WTC11 (cell line): ENCODE measurements around the gene LCE2A. TPM values are rescaled to one million over a fixed set of nuclear protein-coding genes. Genes with fewer than 3 reads are reported as not detected.
"Not testable (repeated sequence)": the region's sequence is repeated elsewhere in the genome, so short reads cannot be mapped to it uniquely, and the experiment has no call there.

Source experiments
- ATAC-seq: fragments of 200-7000 bp; cut with Tn5 transposase; 2 replicates; pipeline ENCODE4 v1.10.0; 2021; ENCODE audit warnings: mild to moderate bottlenecking, moderate library complexity
- CTCF ChIA-PET: fragments of 300-600 bp; sonication (Branson Sonifier 250); formaldehyde crosslinking; loops from one replicate; lab custom pipeline; 2021; ENCODE audit warnings: antibody characterized with exemption; lab: Charles Lee
- POLR2A ChIA-PET: fragments of 350-600 bp; sonication (Branson Sonifier 250); formaldehyde crosslinking; loops from one replicate; lab custom pipeline; 2021; ENCODE audit warnings: antibody characterized with exemption; lab: Charles Lee
- DNase-seq: peaks from one replicate; pipeline ENCODE4 v3.0.0; 2021; ENCODE audit warnings: low spot score
- H3K27ac Mint-ChIP-seq: 2 replicates; pipeline ENCODE4 v1.8.0; 2021; ENCODE audit warnings: mixed read lengths
- H3K27me3 Mint-ChIP-seq: 2 replicates; pipeline ENCODE4 v1.8.0; 2021; ENCODE audit warnings: low read depth, mild to moderate bottlenecking, moderate library complexity, mixed read lengths
- H3K36me3 Mint-ChIP-seq: 2 replicates; pipeline ENCODE4 v1.8.0; 2021; ENCODE audit warnings: mixed read lengths
- H3K4me1 Mint-ChIP-seq: 2 replicates; pipeline ENCODE4 v1.8.0; 2022; ENCODE audit warnings: mixed read lengths
- H3K4me3 Mint-ChIP-seq: 2 replicates; pipeline ENCODE4 v1.8.0; 2021; ENCODE audit warnings: mild to moderate bottlenecking, moderate library complexity, mixed read lengths
- H3K9me3 Mint-ChIP-seq: 2 replicates; pipeline ENCODE4 v1.8.0; 2021; ENCODE audit warnings: mixed read lengths
- EMX1 ChIP-seq: fragments of 250-450 bp; sonication (Bioruptor Pico); IDR thresholded peaks from 2 replicates; pipeline ENCODE4 v1.8.0; 2021; ENCODE audit warnings: mild to moderate bottlenecking
- FOXJ3 ChIP-seq: sonication (generic); formaldehyde crosslinking; IDR thresholded peaks from 2 replicates; pipeline ENCODE4 v1.9.0; 2021; ENCODE audit warnings: missing genetic modification reagents, mild to moderate bottlenecking, borderline replicate concordance
- MAX ChIP-seq: sonication (generic); formaldehyde crosslinking; IDR thresholded peaks from 2 replicates; pipeline ENCODE4 v1.8.0; 2022; ENCODE audit warnings: mild to moderate bottlenecking, missing genetic modification reagents
- MXD4 ChIP-seq: fragments of 250-450 bp; sonication (Bioruptor Pico); IDR thresholded peaks from 2 replicates; pipeline ENCODE4 v1.8.0; 2021; ENCODE audit warnings: mild to moderate bottlenecking, moderate library complexity, borderline replicate concordance
- NR1H2 ChIP-seq: sonication (generic); formaldehyde crosslinking; IDR thresholded peaks from 2 replicates; pipeline ENCODE4 v1.9.0; 2021; ENCODE audit warnings: mild to moderate bottlenecking, moderate library complexity, missing genetic modification reagents
- OVOL2 ChIP-seq: fragments of 250-450 bp; sonication (Bioruptor Pico); IDR thresholded peaks from 2 replicates; pipeline ENCODE4 v1.9.0; 2021; ENCODE audit warnings: mild to moderate bottlenecking, borderline replicate concordance
- PREB ChIP-seq: sonication (generic); formaldehyde crosslinking; IDR thresholded peaks from 2 replicates; pipeline ENCODE4 v1.8.1; 2022; ENCODE audit warnings: mild to moderate bottlenecking, missing genetic modification reagents, moderate library complexity, borderline replicate concordance
- SP1 ChIP-seq: sonication (generic); formaldehyde crosslinking; conservative IDR thresholded peaks from 2 replicates; pipeline ENCODE4 v1.8.1; 2022; ENCODE audit warnings: missing genetic modification reagents
- TP53 ChIP-seq: sonication (generic); formaldehyde crosslinking; IDR thresholded peaks from 2 replicates; pipeline ENCODE4 v1.8.1; 2023; ENCODE audit warnings: mild to moderate bottlenecking, missing genetic modification reagents
- USF2 ChIP-seq: sonication (generic); formaldehyde crosslinking; IDR thresholded peaks from 2 replicates; pipeline ENCODE4 v1.8.1; 2023; ENCODE audit warnings: mild to moderate bottlenecking, missing genetic modification reagents, moderate library complexity
- ZBTB21 ChIP-seq: sonication (generic); formaldehyde crosslinking; IDR thresholded peaks from 2 replicates; pipeline ENCODE4 v1.8.1; 2023; ENCODE audit warnings: mild to moderate bottlenecking, missing genetic modification reagents, borderline replicate concordance
- ZNF138 ChIP-seq: sonication (generic); formaldehyde crosslinking; conservative IDR thresholded peaks from 2 replicates; pipeline ENCODE4 v1.8.1; 2022; ENCODE audit warnings: mild to moderate bottlenecking, moderate library complexity, missing genetic modification reagents
- ZNF317 ChIP-seq: sonication (generic); formaldehyde crosslinking; IDR thresholded peaks from 2 replicates; pipeline ENCODE4 v1.8.1; 2023; ENCODE audit warnings: low read depth, mild to moderate bottlenecking, moderate library complexity, missing genetic modification reagents, borderline replicate concordance
- ZNF396 ChIP-seq: fragments of 250-450 bp; sonication (Bioruptor Pico); IDR thresholded peaks from 2 replicates; pipeline ENCODE4 v1.8.0; 2021; ENCODE audit warnings: mild to moderate bottlenecking, moderate library complexity, borderline replicate concordance
- ZNF423 ChIP-seq: fragments of 250-450 bp; sonication (Bioruptor Pico); IDR thresholded peaks from 2 replicates; pipeline ENCODE4 v2.1.2; 2022; ENCODE audit warnings: mild to moderate bottlenecking, moderate library complexity
- total RNA-seq: library from RNA; stranded (reverse); gene quantifications from 3 replicates; pipeline ENCODE4 v1.2.3, GENCODE V29; 2021
- TF ChIP-seq, protein P1 (sequence below): sonication (generic); formaldehyde crosslinking; conservative IDR thresholded peaks from 2 replicates; pipeline ENCODE4 v1.8.1; 2022; ENCODE audit warnings: mild to moderate bottlenecking, missing genetic modification reagents
- TF ChIP-seq, protein P2 (sequence below): fragments of 250-450 bp; sonication (Bioruptor Pico); IDR thresholded peaks from 2 replicates; pipeline ENCODE4 v1.9.0; 2021; ENCODE audit warnings: mild to moderate bottlenecking
- TF ChIP-seq, protein P3 (sequence below): sonication (generic); formaldehyde crosslinking; IDR thresholded peaks from 2 replicates; pipeline ENCODE4 v1.8.1; 2022; ENCODE audit warnings: missing genetic modification reagents, borderline replicate concordance
- TF ChIP-seq, protein P4 (sequence below): sonication (generic); formaldehyde crosslinking; IDR thresholded peaks from 2 replicates; pipeline ENCODE4 v1.8.1; 2022; ENCODE audit warnings: mild to moderate bottlenecking, moderate library complexity, missing genetic modification reagents
- TF ChIP-seq, protein P5 (sequence below): sonication (generic); formaldehyde crosslinking; IDR thresholded peaks from 2 replicates; pipeline ENCODE4 v1.8.0; 2022; ENCODE audit warnings: mild to moderate bottlenecking, missing genetic modification reagents

LCE2A gene
- total RNA-seq, 1 experiment from 2014 or later = not detected

GRCh38 chr1:152667648-152668047 is 30.5 kb upstream of the LCE2A start:
- peaks cover 91% of the 10 kb centered on the region for H3K9me3 Mint-ChIP-seq
- DNase-seq (no peak), ATAC-seq (no peak)
- ChIA-PET CTCF (no interaction called here), POLR2A (no interaction called here)
- TF ChIP-seq EMX1 (CRISPR knock-in tag) (no peak), ZBTB21 (no peak), FOXJ3 (no peak), NR1H2 (CRISPR knock-in tag) (no peak), USF2 (CRISPR knock-in tag) (no peak), ZNF317 (CRISPR knock-in tag) (no peak), PREB (CRISPR knock-in tag) (no peak), MXD4 (CRISPR knock-in tag) (no peak), ZNF396 (CRISPR knock-in tag) (no peak), ZNF423 (CRISPR knock-in tag) (no peak), MAX (CRISPR knock-in tag) (no peak)
- TF ChIP-seq, protein P1, sequence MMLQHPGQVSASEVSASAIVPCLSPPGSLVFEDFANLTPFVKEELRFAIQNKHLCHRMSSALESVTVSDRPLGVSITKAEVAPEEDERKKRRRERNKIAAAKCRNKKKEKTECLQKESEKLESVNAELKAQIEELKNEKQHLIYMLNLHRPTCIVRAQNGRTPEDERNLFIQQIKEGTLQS = no peak
- TF ChIP-seq, protein P2, sequence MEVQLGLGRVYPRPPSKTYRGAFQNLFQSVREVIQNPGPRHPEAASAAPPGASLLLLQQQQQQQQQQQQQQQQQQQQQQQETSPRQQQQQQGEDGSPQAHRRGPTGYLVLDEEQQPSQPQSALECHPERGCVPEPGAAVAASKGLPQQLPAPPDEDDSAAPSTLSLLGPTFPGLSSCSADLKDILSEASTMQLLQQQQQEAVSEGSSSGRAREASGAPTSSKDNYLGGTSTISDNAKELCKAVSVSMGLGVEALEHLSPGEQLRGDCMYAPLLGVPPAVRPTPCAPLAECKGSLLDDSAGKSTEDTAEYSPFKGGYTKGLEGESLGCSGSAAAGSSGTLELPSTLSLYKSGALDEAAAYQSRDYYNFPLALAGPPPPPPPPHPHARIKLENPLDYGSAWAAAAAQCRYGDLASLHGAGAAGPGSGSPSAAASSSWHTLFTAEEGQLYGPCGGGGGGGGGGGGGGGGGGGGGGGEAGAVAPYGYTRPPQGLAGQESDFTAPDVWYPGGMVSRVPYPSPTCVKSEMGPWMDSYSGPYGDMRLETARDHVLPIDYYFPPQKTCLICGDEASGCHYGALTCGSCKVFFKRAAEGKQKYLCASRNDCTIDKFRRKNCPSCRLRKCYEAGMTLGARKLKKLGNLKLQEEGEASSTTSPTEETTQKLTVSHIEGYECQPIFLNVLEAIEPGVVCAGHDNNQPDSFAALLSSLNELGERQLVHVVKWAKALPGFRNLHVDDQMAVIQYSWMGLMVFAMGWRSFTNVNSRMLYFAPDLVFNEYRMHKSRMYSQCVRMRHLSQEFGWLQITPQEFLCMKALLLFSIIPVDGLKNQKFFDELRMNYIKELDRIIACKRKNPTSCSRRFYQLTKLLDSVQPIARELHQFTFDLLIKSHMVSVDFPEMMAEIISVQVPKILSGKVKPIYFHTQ (CRISPR knock-in tag) = no peak
- TF ChIP-seq, protein P3, sequence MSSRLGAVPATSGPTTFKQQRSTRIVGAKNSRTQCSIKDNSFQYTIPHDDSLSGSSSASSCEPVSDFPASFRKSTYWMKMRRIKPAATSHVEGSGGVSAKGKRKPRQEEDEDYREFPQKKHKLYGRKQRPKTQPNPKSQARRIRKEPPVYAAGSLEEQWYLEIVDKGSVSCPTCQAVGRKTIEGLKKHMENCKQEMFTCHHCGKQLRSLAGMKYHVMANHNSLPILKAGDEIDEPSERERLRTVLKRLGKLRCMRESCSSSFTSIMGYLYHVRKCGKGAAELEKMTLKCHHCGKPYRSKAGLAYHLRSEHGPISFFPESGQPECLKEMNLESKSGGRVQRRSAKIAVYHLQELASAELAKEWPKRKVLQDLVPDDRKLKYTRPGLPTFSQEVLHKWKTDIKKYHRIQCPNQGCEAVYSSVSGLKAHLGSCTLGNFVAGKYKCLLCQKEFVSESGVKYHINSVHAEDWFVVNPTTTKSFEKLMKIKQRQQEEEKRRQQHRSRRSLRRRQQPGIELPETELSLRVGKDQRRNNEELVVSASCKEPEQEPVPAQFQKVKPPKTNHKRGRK (CRISPR knock-in tag) = no peak
- H3K27me3 Mint-ChIP-seq = peaks cover 6% of the 10 kb centered on the region
- no peaks in the 10 kb centered on the region for H3K4me1 Mint-ChIP-seq
- H3K27ac Mint-ChIP-seq = no peak overlapping the region
- peaks cover 81% of the 10 kb centered on the region for H3K36me3 Mint-ChIP-seq
- H3K4me3 Mint-ChIP-seq = no peak overlapping the region

- TF ChIP-seq SP1 (CRISPR knock-in tag) (no peak), OVOL2 (CRISPR knock-in tag) (no peak), ZNF138 (CRISPR knock-in tag) (no peak), TP53 (CRISPR knock-in tag) (no peak)
- TF ChIP-seq, protein P4, sequence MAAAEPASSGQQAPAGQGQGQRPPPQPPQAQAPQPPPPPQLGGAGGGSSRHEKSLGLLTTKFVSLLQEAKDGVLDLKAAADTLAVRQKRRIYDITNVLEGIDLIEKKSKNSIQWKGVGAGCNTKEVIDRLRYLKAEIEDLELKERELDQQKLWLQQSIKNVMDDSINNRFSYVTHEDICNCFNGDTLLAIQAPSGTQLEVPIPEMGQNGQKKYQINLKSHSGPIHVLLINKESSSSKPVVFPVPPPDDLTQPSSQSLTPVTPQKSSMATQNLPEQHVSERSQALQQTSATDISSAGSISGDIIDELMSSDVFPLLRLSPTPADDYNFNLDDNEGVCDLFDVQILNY (CRISPR knock-in tag) = no peak
- TF ChIP-seq, protein P5, sequence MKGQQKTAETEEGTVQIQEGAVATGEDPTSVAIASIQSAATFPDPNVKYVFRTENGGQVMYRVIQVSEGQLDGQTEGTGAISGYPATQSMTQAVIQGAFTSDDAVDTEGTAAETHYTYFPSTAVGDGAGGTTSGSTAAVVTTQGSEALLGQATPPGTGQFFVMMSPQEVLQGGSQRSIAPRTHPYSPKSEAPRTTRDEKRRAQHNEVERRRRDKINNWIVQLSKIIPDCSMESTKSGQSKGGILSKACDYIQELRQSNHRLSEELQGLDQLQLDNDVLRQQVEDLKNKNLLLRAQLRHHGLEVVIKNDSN (CRISPR knock-in tag) = no peak
- ChIA-PET CTCF (no interaction called here), POLR2A (no interaction called here)
- no peaks in the 10 kb centered on the region for H3K4me1 Mint-ChIP-seq
- H3K9me3 Mint-ChIP-seq = peaks cover 92% of the 10 kb centered on the region
- H3K27ac Mint-ChIP-seq = no peak overlapping the region
- DNase-seq (no peak), ATAC-seq (no peak)
- H3K27me3 Mint-ChIP-seq = peaks cover 5% of the 10 kb centered on the region; the same call in 1 of the 2 replicates
- peaks cover 84% of the 10 kb centered on the region for H3K36me3 Mint-ChIP-seq
- no peak overlapping the region for H3K4me3 Mint-ChIP-seq
Observed at GRCh38 chr1:152673016-152673415, 25.1 kb upstream of the LCE2A start.

- ATAC-seq, DNase-seq, H3K27me3 Mint-ChIP-seq, H3K4me3 Mint-ChIP-seq, CTCF ChIA-PET, H3K27ac Mint-ChIP-seq, POLR2A ChIA-PET, H3K4me1 Mint-ChIP-seq: not testable (repeated sequence)
- Mint-ChIP-seq H3K9me3 (peaks cover 94% of the 10 kb centered on the region), H3K36me3 (peaks cover 84% of the 10 kb centered on the region)
Observed at GRCh38 chr1:152674983-152675382, 23.2 kb upstream of the LCE2A start, which contains the start of gene LCE2C. Gene LCE2C, plus strand, starts transcription at chr1:152675279. Its CDS starts 737 bp downstream, at chr1:152676016.
